DOHH2 (cell line): ENCODE data around the gene DOK7.

ENCODE experiments used
- EZH2phosphoT487 ChIP-seq: fragments of 200-600 bp; sonication (generic); IDR thresholded peaks from 2 replicates; pipeline ENCODE4 v1.6.1; 2017; ENCODE audit warnings: borderline replicate concordance, mild to moderate bottlenecking, antibody characterized with exemption, low read length, moderate library complexity, mixed read lengths
- TF ChIP-seq, protein P1 (sequence below): fragments of 200-600 bp; sonication (generic); IDR thresholded peaks from one replicate; pipeline ENCODE4 v1.5.1; 2014; ENCODE audit warnings: antibody characterized with exemption, mild to moderate bottlenecking, low read depth, low read length; ENCODE audit not compliant: poor library complexity, severe bottlenecking

DNA sequence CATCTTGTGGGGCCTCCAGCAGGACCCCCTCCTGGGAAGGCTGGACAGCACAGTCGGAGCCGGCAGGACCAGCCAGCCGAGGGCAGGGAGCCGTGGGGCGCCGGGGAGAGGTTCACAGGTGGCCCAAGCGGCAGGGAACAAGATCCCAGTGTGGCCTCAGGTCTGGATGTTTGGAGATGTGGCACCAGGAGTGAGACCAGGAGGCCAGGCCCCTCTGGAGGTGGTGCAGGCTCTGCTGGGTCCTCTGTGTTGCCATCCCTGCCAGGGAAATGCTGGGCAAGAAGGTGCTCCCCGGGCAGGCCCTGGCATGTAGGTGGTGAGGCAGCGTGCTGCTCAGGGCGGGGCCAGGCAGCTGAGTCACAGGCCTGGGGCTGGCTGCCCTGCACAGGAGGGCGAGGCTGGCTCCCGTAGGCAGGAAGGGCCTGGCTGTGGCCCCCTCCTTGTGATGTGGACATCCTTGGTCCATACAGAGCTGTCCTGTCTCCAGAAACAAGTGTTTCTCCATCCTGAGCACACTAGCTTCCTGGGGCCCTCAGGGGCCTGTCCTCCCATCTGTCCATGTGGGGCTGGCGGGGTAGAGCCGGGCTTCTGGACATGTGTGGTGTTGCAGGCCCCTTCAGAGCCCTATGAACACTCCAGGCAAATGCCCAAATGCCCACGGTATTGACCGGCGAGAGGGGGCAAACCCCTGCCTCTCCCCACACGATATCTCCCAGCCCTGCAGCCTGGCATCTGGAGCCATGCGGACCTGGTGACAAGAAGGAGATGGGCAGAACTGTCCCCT is 26.1 kb upstream of the DOK7 start:
- TF ChIP-seq, protein P1, sequence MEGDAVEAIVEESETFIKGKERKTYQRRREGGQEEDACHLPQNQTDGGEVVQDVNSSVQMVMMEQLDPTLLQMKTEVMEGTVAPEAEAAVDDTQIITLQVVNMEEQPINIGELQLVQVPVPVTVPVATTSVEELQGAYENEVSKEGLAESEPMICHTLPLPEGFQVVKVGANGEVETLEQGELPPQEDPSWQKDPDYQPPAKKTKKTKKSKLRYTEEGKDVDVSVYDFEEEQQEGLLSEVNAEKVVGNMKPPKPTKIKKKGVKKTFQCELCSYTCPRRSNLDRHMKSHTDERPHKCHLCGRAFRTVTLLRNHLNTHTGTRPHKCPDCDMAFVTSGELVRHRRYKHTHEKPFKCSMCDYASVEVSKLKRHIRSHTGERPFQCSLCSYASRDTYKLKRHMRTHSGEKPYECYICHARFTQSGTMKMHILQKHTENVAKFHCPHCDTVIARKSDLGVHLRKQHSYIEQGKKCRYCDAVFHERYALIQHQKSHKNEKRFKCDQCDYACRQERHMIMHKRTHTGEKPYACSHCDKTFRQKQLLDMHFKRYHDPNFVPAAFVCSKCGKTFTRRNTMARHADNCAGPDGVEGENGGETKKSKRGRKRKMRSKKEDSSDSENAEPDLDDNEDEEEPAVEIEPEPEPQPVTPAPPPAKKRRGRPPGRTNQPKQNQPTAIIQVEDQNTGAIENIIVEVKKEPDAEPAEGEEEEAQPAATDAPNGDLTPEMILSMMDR: no peak
- no peak for TF ChIP-seq EZH2phosphoT487
